GM12865 (cell line): ENCODE data around the gene ZNF143.

ENCODE experiments used
- DNase-seq: peaks from one replicate; pipeline ENCODE4 v3.0.0; 2010; ENCODE audit warnings: low read depth
- H3K4me3 ChIP-seq: 2 replicates; pipeline ENCODE4 v1.5.1; 2011; ENCODE audit warnings: mild to moderate bottlenecking, low read depth, low read length, control low read depth
- CTCF ChIP-seq: IDR thresholded peaks from 2 replicates; pipeline ENCODE4 v1.5.1; 2011; ENCODE audit warnings: low read length, control low read depth, low read depth, inconsistent platforms; ENCODE audit not compliant: insufficient read depth; ENCODE audit errors: missing control alignments

ZNF143 gene

GRCh38 chr11:9473408-9473807 lies 12.6 kb downstream of the ZNF143 start:
- no peak for DNase-seq
- H3K4me3 ChIP-seq: no peak overlapping the region
- TF ChIP-seq CTCF: no peak

DNA sequence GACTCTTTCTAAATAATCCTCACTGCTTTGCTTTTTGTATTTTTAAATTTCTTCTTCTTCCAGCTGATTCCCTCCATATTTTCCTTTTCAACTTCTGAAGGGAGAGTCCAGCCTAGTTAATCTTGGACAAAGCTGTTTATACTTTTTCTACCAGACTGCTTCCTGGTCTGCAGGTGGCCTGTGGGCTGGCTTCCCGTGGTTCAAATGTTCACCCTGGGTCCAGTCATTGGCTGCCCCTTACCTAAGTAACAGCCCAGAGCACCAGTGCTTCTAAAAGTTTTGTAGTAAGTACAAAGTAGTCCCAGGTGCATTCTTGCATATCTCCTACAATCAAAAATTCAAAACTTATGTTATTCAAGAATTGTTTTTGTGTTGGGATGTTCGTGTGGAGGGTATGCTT lies 19.1 kb downstream of the ZNF143 start:
- no peak for TF ChIP-seq CTCF
- H3K4me3 ChIP-seq: no peak overlapping the region
- DNase-seq: no peak

GRCh38 chr11:9489080-9489765 lies 28.4 kb downstream of the ZNF143 start:
- TF ChIP-seq CTCF: no peak
- no peak for DNase-seq
- H3K4me3 ChIP-seq: no peak overlapping the region

DNA sequence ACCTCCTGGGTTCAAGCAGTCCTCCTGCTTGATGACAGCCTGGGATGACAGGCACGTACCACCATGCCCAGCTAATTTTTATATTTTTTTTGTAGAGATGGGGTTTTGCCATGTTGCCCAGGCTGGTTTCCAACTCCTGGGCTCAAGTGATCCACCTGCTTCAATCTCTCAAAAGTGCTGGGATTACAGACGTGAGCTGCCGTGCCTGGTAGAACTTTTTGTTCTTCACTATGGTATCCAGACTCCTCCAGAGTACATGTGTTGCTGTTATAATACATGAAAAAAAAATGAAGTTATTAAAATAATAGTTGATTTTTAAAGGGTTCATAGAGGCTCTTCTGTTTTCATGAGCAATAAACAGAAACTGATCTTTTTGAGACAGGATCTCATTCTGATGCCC lies 29.6 kb downstream of the ZNF143 start:
- no peak for DNase-seq
- H3K4me3 ChIP-seq: no peak overlapping the region
- TF ChIP-seq CTCF: no peak

- no peak for DNase-seq
- TF ChIP-seq CTCF: no peak
- no peak overlapping the region for H3K4me3 ChIP-seq
Observed at GRCh38 chr11:9493492-9493891, 32.7 kb downstream of the ZNF143 start.

- no peak overlapping the region for H3K4me3 ChIP-seq
- no peak for DNase-seq
- TF ChIP-seq CTCF: no peak
Observed at GRCh38 chr11:9494316-9494715, 33.5 kb downstream of the ZNF143 start.
